SU-DHL-6 (cell line): Measurements from ENCODE around the gene DLG2.

ENCODE experiments used
- CTCF ChIP-seq: fragments of 200-600 bp; sonication (generic); IDR thresholded peaks from one replicate; pipeline ENCODE4 v1.5.1; 2017; ENCODE audit warnings: antibody characterized with exemption, mild to moderate bottlenecking, low read length, moderate library complexity; ENCODE audit not compliant: insufficient read depth, poor library complexity, severe bottlenecking
- EZH2phosphoT487 ChIP-seq: fragments of 200-600 bp; sonication (generic), shearing (Covaris generic); conservative IDR thresholded peaks from 2 replicates; pipeline ENCODE4 v1.6.1; 2018; ENCODE audit warnings: mild to moderate bottlenecking, antibody characterized with exemption, low read length, moderate library complexity, mixed read lengths

DNA sequence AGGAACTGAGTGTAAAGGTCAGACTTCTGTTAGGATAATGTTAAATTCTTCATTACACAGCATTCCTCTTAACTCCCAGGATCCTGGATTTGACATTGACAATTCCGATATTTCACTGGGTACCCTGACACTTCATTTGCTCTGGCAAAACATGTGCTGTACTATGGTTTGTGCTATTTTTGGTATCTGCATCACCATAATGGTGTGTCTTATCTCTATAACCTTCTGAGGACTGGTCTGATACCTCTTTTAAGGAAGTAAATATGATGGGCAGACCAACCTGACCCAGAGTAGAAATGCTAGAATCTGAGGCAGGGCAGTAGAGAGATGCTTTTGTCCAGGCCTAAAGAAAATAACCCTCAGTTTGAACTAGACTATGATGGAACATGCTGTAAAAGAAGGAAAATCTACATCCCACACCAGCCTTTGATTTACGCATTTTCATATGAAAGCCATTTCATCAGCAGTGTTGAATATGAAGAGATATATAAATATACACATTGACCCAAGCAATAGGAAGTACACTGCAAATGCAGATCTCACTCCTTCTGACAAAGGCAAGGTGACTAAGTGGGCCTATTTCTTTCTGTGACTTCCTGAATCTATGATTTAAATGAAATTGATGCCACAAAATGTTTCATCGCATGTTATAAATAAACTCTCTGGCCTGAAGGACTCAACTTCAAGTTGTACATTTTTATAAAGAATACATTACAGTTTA is 966.7 kb downstream of the DLG2 start:
- TF ChIP-seq CTCF (no peak), EZH2phosphoT487 (no peak)
